GM18951 (cell line): Measurements from ENCODE around the gene LIPA.

ENCODE experiments used
- POLR2A ChIP-seq: IDR thresholded peaks from 4 replicates; pipeline ENCODE4 v1.6.1; 2011; ENCODE audit warnings: mild to moderate bottlenecking; ENCODE audit not compliant: insufficient read length, insufficient read depth; ENCODE audit errors: extremely low read depth
- in situ Hi-C: fragments of 300-500 bp; cut with MboI; formaldehyde crosslinking; loops from one replicate; pipeline ENCODE4 v1.12.0; 2022; ENCODE audit warnings: low sequenced_read_pairs, mixed read lengths, inconsistent platforms; ENCODE audit not compliant: unreplicated experiment

The LIPA gene

DNA sequence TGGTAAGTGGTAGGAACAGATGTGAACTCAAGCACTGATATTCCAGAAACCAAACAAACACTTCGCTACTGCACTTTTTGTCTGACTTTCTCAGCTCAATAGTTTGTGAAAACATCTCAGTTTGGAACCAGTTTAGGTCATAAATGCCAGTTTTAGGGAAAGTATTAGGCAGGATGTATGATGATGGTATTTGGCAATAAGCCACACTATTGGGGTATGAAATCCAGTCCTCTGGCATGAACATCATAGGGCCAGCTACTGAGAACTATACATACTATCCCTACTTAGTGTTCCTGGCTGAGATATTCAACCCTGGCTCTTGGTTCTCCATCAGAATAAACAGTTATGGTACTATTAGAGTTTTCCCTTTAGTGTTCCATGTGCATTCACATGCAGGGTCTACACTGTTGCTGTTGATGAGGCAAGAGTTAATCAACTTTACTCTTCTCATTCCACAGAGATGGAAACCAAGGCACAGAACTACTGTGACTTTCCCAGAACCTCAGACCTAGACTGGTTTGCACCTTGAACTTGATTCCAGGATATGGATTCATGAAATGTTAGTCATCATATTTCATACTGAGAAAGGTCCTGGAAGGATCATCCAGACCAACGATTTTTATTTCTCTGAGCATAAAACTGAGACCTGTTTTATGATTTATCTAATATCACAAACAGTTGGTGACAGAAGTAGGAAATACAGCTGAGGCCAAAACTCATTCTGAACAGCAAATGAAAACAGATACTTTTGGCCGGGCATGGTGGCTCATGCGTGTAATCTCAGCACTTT is 30.2 kb upstream of the LIPA start:
- in situ Hi-C loops: no loop called here
- TF ChIP-seq POLR2A: no peak

- in situ Hi-C loops: no loop called here
- TF ChIP-seq POLR2A: no peak
Measured at GRCh38 chr10:89280508-89280907, 28.9 kb upstream of the LIPA start.

GRCh38 chr10:89279421-89279869 is 27.9 kb upstream of the LIPA start:
- TF ChIP-seq POLR2A: no peak
- in situ Hi-C loops: no loop called here

- TF ChIP-seq POLR2A: no peak
- in situ Hi-C loops: no loop called here
Measured at GRCh38 chr10:89278900-89279392, 27.4 kb upstream of the LIPA start.

- TF ChIP-seq POLR2A: no peak
- in situ Hi-C loops: no loop called here
Measured at GRCh38 chr10:89278034-89278535, 26.5 kb upstream of the LIPA start.

- TF ChIP-seq POLR2A: no peak
- in situ Hi-C loops: no loop called here
Measured at GRCh38 chr10:89275383-89275782, 23.8 kb upstream of the LIPA start.

- in situ Hi-C loops: no loop called here
- no peak for TF ChIP-seq POLR2A
Measured at GRCh38 chr10:89274928-89275327, 23.4 kb upstream of the LIPA start.

GRCh38 chr10:89273680-89274079 is 22.1 kb upstream of the LIPA start:
- no peak for TF ChIP-seq POLR2A
- in situ Hi-C loops: no loop called here

- TF ChIP-seq POLR2A: no peak
- in situ Hi-C loops: no loop called here
Measured at GRCh38 chr10:89271532-89271931, 20.0 kb upstream of the LIPA start.

DNA sequence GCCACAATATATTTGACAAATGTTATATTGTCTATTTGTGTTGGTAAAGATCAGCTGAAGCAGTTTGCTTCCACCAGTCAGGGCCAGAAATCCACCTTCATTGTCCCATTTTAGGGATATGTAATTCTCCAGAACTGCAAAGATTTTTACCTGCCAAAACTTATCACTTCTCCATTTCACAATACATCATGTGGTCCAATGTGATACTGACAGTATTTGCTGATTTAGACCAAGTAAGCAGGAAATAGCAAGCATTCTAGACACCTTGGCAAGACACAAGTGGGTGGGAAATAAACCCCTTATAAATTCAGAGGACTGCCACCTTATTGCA is 18.5 kb upstream of the LIPA start:
- in situ Hi-C loops: no loop called here
- no peak for TF ChIP-seq POLR2A

GRCh38 chr10:89269433-89270152 is 18.0 kb upstream of the LIPA start:
- in situ Hi-C loops: no loop called here
- TF ChIP-seq POLR2A: no peak

DNA sequence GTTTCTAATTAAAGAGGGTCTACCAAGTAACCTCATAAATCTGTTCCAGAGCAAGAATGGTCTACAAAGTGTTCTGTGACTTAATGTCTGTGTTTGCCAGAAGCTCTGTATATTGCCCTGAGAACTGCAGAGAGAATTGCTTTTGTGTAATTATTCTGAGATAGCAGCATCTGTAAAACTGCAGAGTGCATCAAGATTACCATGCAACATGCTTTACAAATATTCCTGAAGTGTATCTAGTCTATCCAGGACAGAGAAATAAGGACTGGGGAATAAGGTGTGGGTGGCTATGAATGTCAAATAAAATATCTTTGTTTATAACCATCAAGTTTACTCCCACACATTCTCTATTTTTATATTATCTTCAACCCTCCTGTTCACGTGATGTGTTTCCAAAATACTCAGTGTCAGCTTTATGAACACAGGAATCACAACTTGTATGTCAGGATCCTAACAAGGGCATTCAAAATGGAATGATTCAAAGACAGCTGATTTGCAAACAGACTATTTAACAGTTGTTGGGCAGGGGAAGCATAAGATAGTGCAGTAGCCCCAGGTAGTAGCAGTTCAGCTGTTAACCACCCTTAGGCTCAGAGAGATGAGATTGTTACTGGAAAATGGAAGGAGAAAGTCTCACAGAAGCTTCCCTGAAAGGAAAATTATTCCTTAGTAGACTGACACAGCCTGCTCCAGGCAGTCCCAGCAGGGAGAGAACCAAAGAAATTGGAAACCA is 15.3 kb upstream of the LIPA start:
- no peak for TF ChIP-seq POLR2A
- in situ Hi-C loops: no loop called here

DNA sequence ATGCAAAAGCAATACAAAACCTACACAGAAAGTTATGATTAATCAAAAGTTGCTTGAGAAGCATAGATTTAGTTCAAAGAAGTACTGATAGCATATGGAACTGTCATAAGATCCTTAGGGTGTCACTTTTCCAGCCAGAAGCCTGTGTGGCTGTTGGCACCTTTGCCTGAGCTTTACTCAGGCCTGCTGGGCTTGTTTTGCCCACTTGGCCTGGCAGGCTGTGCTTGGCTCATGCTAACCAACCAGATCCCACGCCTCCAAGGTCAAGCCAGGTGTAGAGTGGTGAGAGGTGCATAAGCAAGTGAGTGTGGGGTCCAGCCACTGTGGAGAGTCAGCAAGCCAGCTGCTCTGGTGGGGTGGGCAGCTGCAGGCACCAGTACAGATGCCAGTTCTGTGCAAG is 12.0 kb upstream of the LIPA start:
- in situ Hi-C loops: no loop called here
- TF ChIP-seq POLR2A: no peak
